GM19035 (cell line): ENCODE data around the gene MKRN3.

Source experiments
- ATAC-seq: cut with Tn5 transposase; IDR thresholded peaks from one replicate; pipeline ENCODE4 v1.9.1; 2021; ENCODE audit not compliant: unreplicated experiment

MKRN3 gene

DNA sequence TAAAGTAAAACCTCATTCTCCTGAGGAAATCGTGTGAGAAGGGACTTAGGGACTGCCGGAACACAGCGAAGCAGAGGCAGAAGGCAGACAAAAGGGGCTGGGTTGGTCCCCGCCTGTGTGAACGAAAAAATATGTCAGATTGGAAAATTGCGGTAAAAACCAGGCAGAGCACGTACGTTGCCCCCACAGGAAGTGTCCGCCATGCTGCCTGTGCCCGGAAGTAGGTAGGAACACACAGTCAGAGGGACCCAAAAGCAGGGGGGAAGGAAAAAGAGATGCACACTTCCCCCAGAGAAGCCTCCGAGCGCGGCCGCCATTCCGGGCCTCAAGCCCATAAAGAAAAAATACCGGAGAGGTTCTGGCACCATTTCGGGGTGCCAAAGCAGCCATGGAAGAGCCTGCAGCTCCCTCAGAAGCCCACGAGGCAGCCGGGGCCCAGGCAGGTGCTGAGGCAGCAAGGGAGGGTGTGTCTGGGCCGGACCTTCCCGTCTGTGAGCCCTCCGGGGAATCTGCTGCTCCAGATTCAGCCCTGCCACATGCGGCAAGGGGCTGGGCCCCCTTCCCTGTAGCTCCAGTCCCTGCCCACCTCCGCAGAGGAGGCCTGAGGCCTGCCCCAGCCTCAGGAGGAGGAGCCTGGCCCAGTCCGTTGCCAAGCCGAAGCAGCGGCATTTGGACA, at the start of gene MKRN3:
Gene MKRN3 (plus strand): TSS at position 280 of the 676 bp plus-strand sequence. CDS start 109 bp downstream, at position 389.
- no peak for ATAC-seq

GRCh38 chr15:23516866-23517265, 48.6 kb upstream of the MKRN3 start:
- no peak for ATAC-seq

- ATAC-seq: no peak
These were observed 47.4 kb upstream of the MKRN3 start for GRCh38 chr15:23518104-23518503.

GRCh38 chr15:23524816-23525215, 40.7 kb upstream of the MKRN3 start:
- ATAC-seq: no peak

DNA sequence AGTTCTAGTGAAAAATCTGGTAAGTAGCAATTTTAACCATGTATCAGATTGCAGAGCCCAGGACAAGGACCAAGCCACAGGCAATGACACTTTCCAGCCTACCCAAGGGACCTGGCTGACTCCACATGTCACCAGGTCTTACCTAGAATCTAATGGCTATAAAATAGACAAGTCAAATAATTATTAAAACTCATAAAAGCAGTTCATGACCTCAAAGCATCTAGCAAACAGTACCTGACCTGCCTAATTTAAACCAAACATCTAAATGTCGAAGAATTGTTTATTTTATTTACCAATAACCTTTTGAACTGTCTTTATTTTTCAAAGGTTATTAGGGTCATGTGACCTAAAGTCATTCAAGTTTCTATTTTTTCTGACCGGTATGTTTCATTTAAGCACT, 35.6 kb upstream of the MKRN3 start:
- ATAC-seq: no peak

GRCh38 chr15:23532024-23532423, 33.5 kb upstream of the MKRN3 start:
- ATAC-seq: no peak

GRCh38 chr15:23536659-23537058, 28.8 kb upstream of the MKRN3 start:
- ATAC-seq: no peak

GRCh38 chr15:23538648-23539047, 26.8 kb upstream of the MKRN3 start:
- no peak for ATAC-seq

GRCh38 chr15:23539892-23540291, 25.6 kb upstream of the MKRN3 start:
- ATAC-seq: no peak

GRCh38 chr15:23546158-23546557, 19.3 kb upstream of the MKRN3 start:
- no peak for ATAC-seq

DNA sequence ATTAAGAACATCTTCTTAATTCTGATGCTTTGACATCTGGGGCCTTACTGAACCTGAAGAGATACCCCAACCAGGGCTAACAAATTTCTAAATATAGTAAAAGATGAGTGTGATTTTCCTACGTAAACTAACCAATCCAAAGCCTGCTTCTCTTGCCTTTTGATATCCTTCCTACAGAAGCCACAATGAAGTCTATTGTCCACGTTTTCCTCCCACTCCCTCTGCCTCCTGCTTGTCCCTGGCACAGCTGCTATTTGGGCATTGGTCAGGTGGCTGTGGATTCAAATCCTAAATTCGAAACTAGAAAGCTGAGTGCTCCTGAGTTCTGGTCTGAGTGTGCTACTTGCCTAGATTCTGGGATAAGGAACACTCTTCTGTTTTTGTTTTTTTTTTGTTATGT, 17.4 kb upstream of the MKRN3 start:
- no peak for ATAC-seq

DNA sequence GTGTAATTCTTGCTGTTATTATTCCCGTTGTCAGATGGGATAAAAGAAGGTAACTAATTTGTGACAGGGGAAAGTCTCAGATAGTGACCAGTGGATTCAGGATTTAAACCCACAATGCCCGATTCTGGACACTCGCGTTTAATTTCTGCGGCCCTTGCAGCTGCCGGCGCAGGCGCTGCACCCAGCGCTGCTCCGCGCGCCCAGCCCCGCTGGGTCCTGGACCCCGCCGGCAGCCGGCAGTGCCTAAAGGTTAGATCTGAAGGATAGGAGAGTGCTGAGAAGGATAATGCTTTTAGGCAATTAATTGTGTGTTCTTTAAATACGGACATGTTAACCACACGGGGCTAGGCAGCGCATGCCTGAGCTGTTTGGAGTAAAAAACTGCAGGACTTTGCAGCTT, 3.6 kb upstream of the MKRN3 start:
- ATAC-seq: no peak

- ATAC-seq: no peak
These were observed 566 bp upstream of the MKRN3 start for GRCh38 chr15:23564821-23565394.

GRCh38 chr15:23566071-23566554, 639 bp downstream of the MKRN3 start:
- ATAC-seq: no peak

DNA sequence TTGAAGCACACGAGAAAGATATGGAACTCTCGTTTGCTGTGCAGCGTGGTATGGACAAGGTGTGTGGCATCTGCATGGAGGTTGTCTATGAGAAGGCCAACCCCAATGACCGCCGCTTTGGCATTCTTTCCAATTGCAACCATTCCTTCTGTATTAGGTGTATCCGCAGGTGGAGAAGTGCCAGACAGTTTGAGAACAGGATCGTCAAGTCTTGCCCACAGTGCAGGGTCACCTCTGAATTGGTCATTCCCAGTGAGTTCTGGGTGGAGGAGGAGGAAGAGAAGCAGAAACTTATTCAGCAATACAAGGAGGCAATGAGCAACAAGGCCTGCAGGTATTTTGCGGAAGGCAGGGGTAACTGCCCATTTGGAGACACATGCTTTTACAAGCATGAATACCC, 1.2 kb downstream of the MKRN3 start:
- ATAC-seq: no peak

GRCh38 chr15:23567921-23568320, 2.4 kb downstream of the MKRN3 start:
- no peak for ATAC-seq

DNA sequence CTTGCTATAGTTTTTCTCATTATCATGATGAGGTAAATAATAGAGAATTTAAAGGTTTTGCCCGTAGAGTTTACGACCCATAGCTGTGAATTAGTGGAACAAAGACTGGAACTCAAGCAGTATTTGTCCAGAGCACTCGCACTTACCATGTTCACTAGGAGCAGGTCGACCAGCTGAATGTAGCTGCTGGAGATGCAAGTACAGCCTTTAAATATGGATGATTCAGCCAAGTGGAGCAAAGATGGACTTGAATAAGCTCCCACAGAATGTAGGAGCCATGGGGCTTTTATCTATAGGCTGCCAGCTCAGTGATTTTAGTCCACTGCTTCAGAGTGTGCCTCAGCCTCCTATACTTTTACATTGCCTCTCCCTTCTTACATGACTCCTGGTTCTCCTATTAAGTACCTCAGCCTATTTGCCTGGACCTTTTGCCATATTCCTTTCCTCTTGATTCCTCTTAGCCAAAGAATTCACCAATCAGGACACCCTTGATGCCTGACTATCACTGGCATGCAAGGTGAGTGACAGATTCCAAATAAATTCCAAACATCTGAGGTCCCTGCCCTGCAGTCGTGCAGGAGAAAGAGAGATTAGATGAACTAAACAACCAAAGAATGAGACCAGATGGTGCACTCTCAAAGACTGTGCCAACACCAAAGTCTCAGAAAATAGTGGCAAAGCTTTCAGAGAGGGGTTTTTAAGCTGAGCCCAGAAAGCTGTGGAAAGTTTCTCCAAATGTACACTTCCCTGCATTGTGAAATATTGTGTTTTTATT, 3.9 kb downstream of the MKRN3 start:
- ATAC-seq: no peak

- no peak for ATAC-seq
These were observed 5.0 kb downstream of the MKRN3 start for GRCh38 chr15:23570486-23570885.

DNA sequence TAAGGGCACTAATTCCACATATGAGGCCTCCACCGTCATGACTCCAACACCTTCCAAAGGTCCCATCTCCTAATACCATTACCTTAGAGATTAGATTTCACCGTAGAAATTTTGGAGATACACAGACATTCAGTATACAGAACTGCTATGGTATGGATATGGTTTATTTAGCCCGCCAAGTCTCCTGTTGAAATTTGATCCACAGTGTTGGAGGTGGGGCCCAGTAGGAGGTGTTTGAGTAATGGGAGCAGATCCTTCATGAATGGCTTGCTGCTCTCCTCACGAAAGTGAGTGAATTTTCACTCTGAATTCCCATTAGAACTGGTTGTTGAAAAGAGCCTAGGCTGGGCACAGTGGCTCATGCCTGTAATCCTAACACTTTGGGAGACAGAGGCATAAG, 7.4 kb downstream of the MKRN3 start:
- no peak for ATAC-seq

GRCh38 chr15:23574742-23575141, 9.3 kb downstream of the MKRN3 start:
- no peak for ATAC-seq

- ATAC-seq: no peak
These were observed 10.6 kb downstream of the MKRN3 start for GRCh38 chr15:23576061-23576460.

- no peak for ATAC-seq
These were observed 13.2 kb downstream of the MKRN3 start for GRCh38 chr15:23578521-23579150.
